T-cell (primary cell): ENCODE data around the gene AKAP9. TPM values are rescaled to one million over a fixed set of nuclear protein-coding genes. Genes with fewer than 3 reads are reported as not detected.

Source experiments
- ATAC-seq, 4 experiments: fragments of 200-7000 bp in 3 of 4; fragments of 150-1000 bp in 1 of 4; cut with Tn5 transposase; replicated peaks in 1 of 4; 1 replicate in 3 of 4; 2 replicates in 1 of 4; pipeline ENCODE4 v1.10.0; 2021; ENCODE audit warnings: moderate library complexity in 3 of 4, mild to moderate bottlenecking in 2 of 4, moderate number of reproducible peaks in 1 of 4
- CTCF ChIA-PET, 2 donors: fragments of 300-600 bp; sonication (Branson Sonifier 250); formaldehyde crosslinking; loops; one replicate each; lab custom pipeline; 2022; ENCODE audit warnings: antibody characterized with exemption in 2 of 2; lab: Charles Lee
- POLR2A ChIA-PET, 2 donors: fragments of 300-600 bp; sonication (Branson Sonifier 250); formaldehyde crosslinking; loops; one replicate each; lab custom pipeline; 2022; ENCODE audit warnings: antibody characterized with exemption in 2 of 2; lab: Charles Lee
- DNase-seq, 35 experiments: peaks; one replicate each; pipeline versions ENCODE4 v3.0.0 to v3.0.0-alpha.2; 2013 to 2023
- H3K27ac ChIP-seq: one replicate; pipeline ENCODE4 v1.5.1; 2013; ENCODE audit warnings: low read length
- H3K27me3 ChIP-seq, 2 experiments: replicated peaks in 1 of 2; 1 replicate in 1 of 2; 2 replicates in 1 of 2; pipeline versions ENCODE4 v1.6.1 to v1.7.0; 2013; ENCODE audit warnings: low read length in 1 of 2, mixed read lengths in 1 of 2; ENCODE audit not compliant: control insufficient read depth in 2 of 2, insufficient read depth in 2 of 2; ENCODE audit errors: extremely low read depth in 1 of 2
- H3K36me3 ChIP-seq, 2 donors: 1 replicate in 1 of 2; 2 replicates in 1 of 2; pipeline versions ENCODE4 v1.6.1 to v1.7.0; 2013; ENCODE audit warnings: low read length in 1 of 2; ENCODE audit not compliant: control insufficient read depth in 2 of 2, insufficient read depth in 1 of 2; ENCODE audit errors: extremely low read depth in 1 of 2
- H3K4me1 ChIP-seq, 2 experiments: 1 replicate in 1 of 2; 2 replicates in 1 of 2; pipeline versions ENCODE4 v1.6.1 to v1.7.0; 2013; ENCODE audit warnings: low read length in 2 of 2, mixed read lengths in 1 of 2; ENCODE audit not compliant: insufficient read depth in 2 of 2, control insufficient read depth in 1 of 2; ENCODE audit errors: extremely low read depth in 1 of 2
- H3K4me3 ChIP-seq, 2 donors: 1 replicate in 1 of 2; 2 replicates in 1 of 2; pipeline versions ENCODE4 v1.5.1 to v1.7.0; 2013; ENCODE audit warnings: mild to moderate bottlenecking in 2 of 2, low read length in 1 of 2, moderate library complexity in 1 of 2; ENCODE audit not compliant: control insufficient read depth in 1 of 2; ENCODE audit errors: extremely low read depth in 1 of 2
- H3K9me3 ChIP-seq: 2 replicates; pipeline ENCODE4 v1.7.0; 2013
- H3K27ac Mint-ChIP-seq, 2 donors: one replicate each; pipeline ENCODE4 v1.8.0; 2020 to 2021; ENCODE audit warnings: mild to moderate bottlenecking in 2 of 2, mixed read lengths in 2 of 2
- H3K27me3 Mint-ChIP-seq, 2 donors: one replicate each; pipeline ENCODE4 v1.8.0; 2021 to 2022; ENCODE audit warnings: mixed read lengths in 2 of 2
- H3K36me3 Mint-ChIP-seq: one replicate; pipeline ENCODE4 v1.8.0; 2021; ENCODE audit warnings: mixed read lengths
- H3K4me1 Mint-ChIP-seq, 3 donors: one replicate each; pipeline ENCODE4 v1.8.0; 2020 to 2022; ENCODE audit warnings: mixed read lengths in 3 of 3, mild to moderate bottlenecking in 1 of 3
- H3K4me3 Mint-ChIP-seq, 3 donors: one replicate each; pipeline ENCODE4 v1.8.0; 2020 to 2022; ENCODE audit warnings: mild to moderate bottlenecking in 3 of 3, mixed read lengths in 3 of 3, moderate library complexity in 3 of 3
- H3K9me3 Mint-ChIP-seq, 3 donors: one replicate each; pipeline ENCODE4 v1.8.0; 2020 to 2022; ENCODE audit warnings: mixed read lengths in 3 of 3
- WGBS: methylation state at CpG from one replicate; pipeline ENCODE4 v1.1.5; 2013; ENCODE audit warnings: missing lambda C conversion rate; ENCODE audit not compliant: insufficient coverage; 5-methylcytosine and 5-hydroxymethylcytosine counted together
- total RNA-seq, 35 experiments: library from RNA in 6 of 35; stranded (reverse) in 6 of 35; fragments of 120-200 nt in 1 of 35; gene quantifications; one replicate each; pipeline versions ENCODE4 v1.2.1 to v1.2.4 and lab custom pipeline; 2013 to 2026

AKAP9 gene
- total RNA-seq, 5 donors from 2014 or later (not counting 1 experiment from before 2014, with no cell fraction given): 59.6 to 83.3 (median 69.0) TPM

DNA sequence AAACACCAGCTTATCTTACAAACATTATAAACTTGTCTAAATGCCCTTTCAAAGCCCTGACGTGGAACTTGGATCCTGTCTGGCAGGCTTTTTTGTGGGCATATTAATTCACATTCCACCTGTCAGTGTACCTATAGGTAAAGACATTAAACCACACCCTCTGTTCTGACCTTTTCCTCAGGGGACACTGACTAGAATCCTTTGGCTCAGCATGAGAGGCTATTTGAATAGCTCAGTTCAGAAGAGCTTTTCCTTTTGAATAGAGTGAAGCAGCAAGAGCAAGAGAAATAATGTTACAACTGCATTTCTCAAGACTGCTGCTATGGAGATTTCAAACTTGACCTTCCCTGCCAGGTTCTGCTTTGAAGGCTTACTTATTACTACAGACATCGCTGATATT is 116.7 kb downstream of the AKAP9 start:
- H3K4me3 ChIP-seq: no peak overlapping the region
- peaks cover 0 to 20% of the 10 kb centered on the region in 2 donors for H3K36me3 ChIP-seq
- Mint-ChIP-seq H3K9me3 (no peaks in the 10 kb centered on the region), H3K4me3 (peak overlapping the region in 1 of 3 donors; percentile 7), H3K27me3 (no peaks in the 10 kb centered on the region), H3K36me3 (peaks cover 22% of the 10 kb centered on the region), H3K4me1 (peaks cover 15 to 21% (median 18%) of the 10 kb centered on the region in 3 donors), H3K27ac (peak overlapping the region in 1 of 2 donors; percentile 34)
- ChIA-PET POLR2A (interaction anchor here in 1 of 2 donors (0.6 to 1.0 kb wide), 2 partner anchors 8 to 552 kb away, joined by 3 read pairs; no protein-coding TSS in a partner anchor), CTCF (no interaction called here)
- no peak overlapping the region for H3K27ac ChIP-seq
- no peaks in the 10 kb centered on the region for H3K27me3 ChIP-seq
- no peak for ATAC-seq
- no CpG with 5 or more reads among the region's 2 CpGs for WGBS
- DNase-seq: no peak
- H3K4me1 ChIP-seq: peaks cover 0 to 14% of the 10 kb centered on the region in 2 experiments
- H3K9me3 ChIP-seq: no peaks in the 10 kb centered on the region

DNA sequence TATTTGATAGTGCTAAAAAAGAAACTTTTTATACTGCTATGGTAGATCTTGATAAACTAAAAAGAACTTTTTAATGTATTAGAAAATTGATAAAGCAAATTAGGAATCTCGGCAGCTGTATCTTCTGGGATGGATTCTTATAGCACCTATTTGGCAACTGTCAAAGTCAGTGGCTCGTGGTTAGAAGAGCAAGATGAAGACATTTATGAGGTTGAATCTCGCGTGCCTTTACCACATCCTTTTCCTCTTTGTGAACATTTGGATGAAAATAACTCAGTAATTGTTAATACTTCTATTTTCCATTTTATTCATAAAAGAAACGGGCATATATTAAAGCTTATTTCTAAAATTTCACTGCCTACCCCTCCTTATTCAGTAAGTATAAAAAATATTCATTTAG is 117.4 kb downstream of the AKAP9 start:
- H3K4me3 Mint-ChIP-seq: peak overlapping the region in 1 of 3 donors; percentile 7

GRCh38 chr7:92058899-92059298 is 118.2 kb downstream of the AKAP9 start:
- Histone ChIP-seq H3K27ac (no peak overlapping the region), H3K4me3 (no peak overlapping the region), H3K4me1 (peaks cover 0 to 14% of the 10 kb centered on the region in 2 experiments), H3K27me3 (no peaks in the 10 kb centered on the region), H3K36me3 (peaks cover 0 to 19% of the 10 kb centered on the region in 2 donors), H3K9me3 (no peaks in the 10 kb centered on the region)
- Mint-ChIP-seq H3K4me1 (peaks cover 15 to 21% (median 18%) of the 10 kb centered on the region in 3 donors), H3K9me3 (no peaks in the 10 kb centered on the region), H3K36me3 (peaks cover 21% of the 10 kb centered on the region), H3K27me3 (no peaks in the 10 kb centered on the region), H3K27ac (no peak overlapping the region), H3K4me3 (no peak overlapping the region)
- POLR2A ChIA-PET: no interaction called here
- ATAC-seq: no peak
- CTCF ChIA-PET: no interaction called here
- DNase-seq: no peak
- WGBS: no CpG with 5 or more reads among the region's 2 CpGs

More for the DNA sequence above, 117.4 kb downstream of the AKAP9 start:
- peak in 14 of 35 experiments; percentile 0 to 47 (median 4) for DNase-seq
- ChIA-PET POLR2A (interaction anchor here in 1 of 2 donors (1.0 kb wide), 1 partner anchor 9 kb away, joined by 3 read pairs; no protein-coding TSS in a partner anchor), CTCF (interaction anchor here in 1 of 2 donors (0.6 kb wide), 1 partner anchor 274 kb away, joined by 4 read pairs; no protein-coding TSS in a partner anchor)
- Histone ChIP-seq H3K27ac (no peak overlapping the region), H3K4me1 (peaks cover 0 to 14% of the 10 kb centered on the region in 2 experiments), H3K36me3 (peaks cover 0 to 18% of the 10 kb centered on the region in 2 donors), H3K27me3 (no peaks in the 10 kb centered on the region), H3K9me3 (no peaks in the 10 kb centered on the region), H3K4me3 (no peak overlapping the region)
- H3K27me3 Mint-ChIP-seq: no peaks in the 10 kb centered on the region
- WGBS: no CpG with 5 or more reads among the region's 5 CpGs
- peaks cover 22% of the 10 kb centered on the region for H3K36me3 Mint-ChIP-seq
- H3K9me3 Mint-ChIP-seq: no peaks in the 10 kb centered on the region
- ATAC-seq: peak; percentile 50 to 86 (median 72)
- no peak overlapping the region for H3K27ac Mint-ChIP-seq
- H3K4me1 Mint-ChIP-seq: peaks cover 15 to 21% (median 18%) of the 10 kb centered on the region in 3 donors

DNA sequence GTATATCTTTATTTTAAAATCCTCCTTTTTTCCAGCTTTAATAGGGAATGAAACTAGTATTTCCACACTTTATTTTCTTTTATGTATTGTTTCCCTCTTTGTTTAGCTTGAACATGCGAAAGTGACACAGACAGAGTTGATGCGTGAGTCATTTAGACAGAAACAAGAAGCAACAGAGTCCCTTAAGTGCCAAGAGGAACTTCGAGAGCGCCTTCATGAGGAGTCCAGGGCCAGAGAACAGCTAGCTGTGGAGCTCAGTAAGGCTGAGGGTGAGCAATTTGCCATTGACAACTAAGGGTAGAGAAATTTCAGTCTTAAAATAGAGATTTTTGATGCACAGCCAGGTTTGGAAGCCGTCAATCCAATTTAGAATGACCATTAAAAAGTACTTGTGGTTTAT is 120.5 kb downstream of the AKAP9 start:
- H3K9me3 ChIP-seq: no peaks in the 10 kb centered on the region
- peaks cover 0 to 14% of the 10 kb centered on the region in 2 experiments for H3K4me1 ChIP-seq
- 85% methylated on average over 3 of the region's 5 CpGs for WGBS
- Mint-ChIP-seq H3K9me3 (no peaks in the 10 kb centered on the region), H3K4me1 (peaks cover 15 to 17% (median 16%) of the 10 kb centered on the region in 3 donors), H3K4me3 (no peak overlapping the region), H3K27me3 (no peaks in the 10 kb centered on the region), H3K27ac (no peak overlapping the region), H3K36me3 (peaks cover 21% of the 10 kb centered on the region)
- POLR2A ChIA-PET: interaction anchor here in 1 of 2 donors (0.6 kb wide), 1 partner anchor 31 kb away, joined by 6 read pairs; no protein-coding TSS in a partner anchor
- H3K4me3 ChIP-seq: no peak overlapping the region
- no peaks in the 10 kb centered on the region for H3K27me3 ChIP-seq
- DNase-seq (no peak), ATAC-seq (no peak)
- H3K27ac ChIP-seq: no peak overlapping the region
- peaks cover 0 to 17% of the 10 kb centered on the region in 2 donors for H3K36me3 ChIP-seq
- CTCF ChIA-PET: interaction anchor here in 1 of 2 donors (0.6 to 1.1 kb wide), 4 partner anchors 7 to 114 kb away, joined by 3 to 5 read pairs (median 3); no protein-coding TSS in a partner anchor

DNA sequence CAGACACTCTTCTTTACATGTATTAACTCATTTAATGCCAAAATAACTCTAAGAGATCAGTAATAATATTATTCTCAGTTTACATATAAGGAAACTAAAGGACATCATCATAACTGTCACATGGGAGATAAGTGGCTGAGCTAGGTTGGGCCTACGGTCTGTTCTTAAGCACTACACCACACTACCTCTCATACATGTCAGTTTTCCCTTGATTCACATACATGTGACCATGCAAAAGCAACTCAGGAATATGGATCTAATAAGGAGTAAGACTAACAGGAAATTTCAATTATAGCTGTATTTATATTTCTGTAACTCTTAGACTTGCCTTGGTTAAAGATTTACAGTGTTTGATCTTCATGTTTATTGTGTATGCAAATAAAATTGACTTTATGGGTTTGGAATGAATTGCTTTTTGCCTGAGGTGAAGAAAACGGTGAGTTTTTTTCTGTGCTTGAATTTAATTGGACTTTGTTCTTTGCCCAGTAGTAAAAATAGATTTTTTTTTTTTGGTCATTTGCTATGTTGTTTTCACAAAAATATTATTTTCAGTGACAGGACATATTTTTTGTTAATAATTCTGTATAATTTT is 123.9 kb downstream of the AKAP9 start:
- Histone ChIP-seq H3K36me3 (peaks cover 8 to 36% of the 10 kb centered on the region in 2 donors), H3K4me3 (no peak overlapping the region), H3K4me1 (no peaks in the 10 kb centered on the region), H3K9me3 (no peaks in the 10 kb centered on the region), H3K27ac (no peak overlapping the region), H3K27me3 (no peaks in the 10 kb centered on the region)
- Mint-ChIP-seq H3K36me3 (peaks cover 44% of the 10 kb centered on the region), H3K9me3 (no peaks in the 10 kb centered on the region), H3K27me3 (no peaks in the 10 kb centered on the region), H3K4me3 (no peak overlapping the region), H3K27ac (no peak overlapping the region), H3K4me1 (no peaks in the 10 kb centered on the region)
- no peak for ATAC-seq
- WGBS: no CpG with 5 or more reads among the region's 2 CpGs
- POLR2A ChIA-PET: no interaction called here
- CTCF ChIA-PET: no interaction called here
- DNase-seq: no peak

DNA sequence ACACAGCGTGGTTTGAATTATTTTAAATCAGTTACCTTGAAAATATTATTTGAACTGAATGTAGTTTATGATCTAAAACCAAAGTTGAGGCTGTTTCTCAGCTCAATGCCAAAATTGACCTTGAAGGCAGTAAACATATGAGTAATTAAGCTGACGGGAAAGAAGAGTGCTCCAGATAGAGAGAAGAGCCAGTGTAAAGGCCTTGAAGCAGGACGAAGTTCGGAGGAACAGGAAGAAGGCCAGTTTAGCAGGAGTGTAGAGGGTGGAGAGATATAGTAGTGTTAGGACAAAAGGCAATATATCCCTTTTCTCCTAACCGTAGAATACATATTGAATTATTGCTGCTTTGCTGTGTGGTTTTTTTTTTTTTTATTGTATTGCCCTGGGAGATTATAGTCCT is 130.4 kb downstream of the AKAP9 start:
- H3K9me3 Mint-ChIP-seq: no peaks in the 10 kb centered on the region
- H3K27me3 ChIP-seq: no peaks in the 10 kb centered on the region
- H3K4me1 Mint-ChIP-seq: no peaks in the 10 kb centered on the region
- no peaks in the 10 kb centered on the region for H3K4me1 ChIP-seq
- ChIA-PET CTCF (interaction anchor here in 1 of 2 donors (0.7 kb wide), 2 partner anchors 27 to 80 kb away, joined by 3 to 4 read pairs; no protein-coding TSS in a partner anchor), POLR2A (interaction anchor here in 1 of 2 donors (0.6 kb wide), 1 partner anchor 83 kb away, joined by 9 read pairs; no protein-coding TSS in a partner anchor)
- no peaks in the 10 kb centered on the region for H3K9me3 ChIP-seq
- no peak overlapping the region for H3K27ac Mint-ChIP-seq
- 100% methylated on average over 3 of the region's 5 CpGs for WGBS
- no peak overlapping the region for H3K27ac ChIP-seq
- peaks cover 63% of the 10 kb centered on the region for H3K36me3 Mint-ChIP-seq
- no peak for ATAC-seq
- H3K4me3 ChIP-seq: no peak overlapping the region
- peaks cover 8 to 40% of the 10 kb centered on the region in 2 donors for H3K36me3 ChIP-seq
- no peak overlapping the region for H3K4me3 Mint-ChIP-seq
- H3K27me3 Mint-ChIP-seq: no peaks in the 10 kb centered on the region
- no peak for DNase-seq
